H9 (cell line): ENCODE results near the gene TNFRSF21. TPM values are rescaled to one million over a fixed set of nuclear protein-coding genes. Genes with fewer than 3 reads are reported as not detected.
"Not testable (repeated sequence)": the region's sequence is repeated elsewhere in the genome, so short reads cannot be mapped to it uniquely, and the experiment has no call there.

ENCODE experiments used
- DNase-seq: peaks from one replicate; pipeline ENCODE4 v3.0.0-alpha.2; 2017
- H2AFZ ChIP-seq: one replicate; pipeline ENCODE4 v1.6.1; 2013; ENCODE audit warnings: mild to moderate bottlenecking, low read length, control low read depth, moderate library complexity
- H2AK5ac ChIP-seq: 2 replicates; pipeline ENCODE4 v1.6.1; 2013; ENCODE audit warnings: low read length, control low read depth, mixed read lengths; ENCODE audit not compliant: insufficient read length
- H2BK120ac ChIP-seq: one replicate; pipeline ENCODE4 v1.6.1; 2013; ENCODE audit warnings: low read depth, mild to moderate bottlenecking, low read length, control low read depth, inconsistent platforms; ENCODE audit not compliant: poor library complexity, severe bottlenecking
- H2BK12ac ChIP-seq: 2 replicates; pipeline ENCODE4 v1.6.1; 2013; ENCODE audit warnings: low read length, control low read depth, mixed read lengths, low read depth; ENCODE audit not compliant: insufficient read length
- H2BK15ac ChIP-seq: 2 replicates; pipeline ENCODE4 v1.6.1; 2013; ENCODE audit warnings: low read depth, low read length, control low read depth
- H2BK20ac ChIP-seq: one replicate; pipeline ENCODE4 v1.6.1; 2013; ENCODE audit warnings: low read depth, mild to moderate bottlenecking, low read length, control low read depth, inconsistent platforms; ENCODE audit not compliant: poor library complexity, severe bottlenecking
- H2BK5ac ChIP-seq: 2 replicates; pipeline ENCODE4 v1.6.1; 2013; ENCODE audit warnings: low read length, control low read depth, mixed read lengths; ENCODE audit not compliant: insufficient read length
- H3K14ac ChIP-seq: 2 replicates; pipeline ENCODE4 v1.6.1; 2013; ENCODE audit warnings: low read length, control low read depth; ENCODE audit not compliant: insufficient read depth
- H3K18ac ChIP-seq: 2 replicates; pipeline ENCODE4 v1.6.1; 2013; ENCODE audit warnings: low read depth, mild to moderate bottlenecking, mixed read lengths, low read length, control low read depth; ENCODE audit not compliant: insufficient read length
- H3K23ac ChIP-seq: 2 replicates; pipeline ENCODE4 v1.6.1; 2013; ENCODE audit warnings: low read length, control low read depth, mixed read lengths, low read depth; ENCODE audit not compliant: insufficient read length
- H3K23me2 ChIP-seq: 2 replicates; pipeline ENCODE4 v1.6.1; 2013; ENCODE audit warnings: low read depth, mild to moderate bottlenecking, mixed read lengths, low read length, control low read depth; ENCODE audit not compliant: insufficient read length, poor library complexity, severe bottlenecking
- H3K27ac ChIP-seq: 2 replicates; pipeline ENCODE4 v1.5.1; 2013; ENCODE audit warnings: low read length, control low read depth, mixed read lengths, low read depth; ENCODE audit not compliant: insufficient read length
- H3K27me3 ChIP-seq: 2 replicates; pipeline ENCODE4 v1.6.1; 2013; ENCODE audit warnings: low read length, control low read depth, inconsistent platforms; ENCODE audit not compliant: insufficient read depth
- H3K4ac ChIP-seq: 2 replicates; pipeline ENCODE4 v1.6.1; 2013; ENCODE audit warnings: low read depth, mild to moderate bottlenecking, control low read depth, inconsistent platforms, low read length, moderate library complexity
- H3K4me1 ChIP-seq: 2 replicates; pipeline ENCODE4 v1.6.1; 2013; ENCODE audit warnings: low read length, control low read depth, inconsistent platforms; ENCODE audit not compliant: insufficient read depth
- H3K4me2 ChIP-seq: 2 replicates; pipeline ENCODE4 v1.6.1; 2013; ENCODE audit warnings: low read length, control low read depth, mixed read lengths; ENCODE audit not compliant: insufficient read length, insufficient read depth
- H3K56ac ChIP-seq: 2 replicates; pipeline ENCODE4 v1.6.1; 2013; ENCODE audit warnings: low read depth, mild to moderate bottlenecking, mixed read lengths, low read length, control low read depth; ENCODE audit not compliant: insufficient read length
- H3K79me1 ChIP-seq: 2 replicates; pipeline ENCODE4 v1.6.1; 2013; ENCODE audit warnings: low read depth, mild to moderate bottlenecking, moderate library complexity, low read length, control low read depth, inconsistent platforms; ENCODE audit not compliant: insufficient read depth, poor library complexity, severe bottlenecking
- H3K79me2 ChIP-seq: 2 replicates; pipeline ENCODE4 v1.6.1; 2013; ENCODE audit warnings: low read length, control low read depth, inconsistent platforms; ENCODE audit not compliant: insufficient read depth
- H3K9ac ChIP-seq: 2 replicates; pipeline ENCODE4 v1.6.1; 2013; ENCODE audit warnings: low read length, control low read depth, mixed read lengths; ENCODE audit not compliant: insufficient read length; ENCODE audit errors: extremely low read depth
- H3K9me3 ChIP-seq: one replicate; pipeline ENCODE4 v1.6.1; 2013; ENCODE audit warnings: low read depth, low read length, inconsistent platforms; ENCODE audit not compliant: control insufficient read depth
- H3T11ph ChIP-seq: one replicate; pipeline ENCODE4 v1.6.1; 2013; ENCODE audit warnings: mild to moderate bottlenecking, low read length, control low read depth, inconsistent platforms
- H4K20me1 ChIP-seq: one replicate; pipeline ENCODE4 v1.6.1; 2013; ENCODE audit not compliant: control insufficient read depth, insufficient read length, insufficient read depth
- H4K5ac ChIP-seq: 2 replicates; pipeline ENCODE4 v1.6.1; 2013; ENCODE audit warnings: low read depth, mild to moderate bottlenecking, mixed read lengths, low read length, control low read depth; ENCODE audit not compliant: insufficient read length
- H4K8ac ChIP-seq: replicated peaks from 2 replicates; pipeline ENCODE4 v1.6.1; 2013; ENCODE audit warnings: low read length, control low read depth, mixed read lengths, low read depth; ENCODE audit not compliant: insufficient read length
- H4K91ac ChIP-seq: 2 replicates; pipeline ENCODE4 v1.6.1; 2013; ENCODE audit warnings: low read depth, mild to moderate bottlenecking, moderate library complexity, mixed read lengths, low read length, control low read depth; ENCODE audit not compliant: insufficient read length
- H3K27ac Mint-ChIP-seq, 3 experiments: 2 replicates in 2 of 3; 3 replicates in 1 of 3; pipeline ENCODE4 v1.8.0; 2020 to 2021; ENCODE audit warnings: mixed read lengths in 3 of 3, mild to moderate bottlenecking in 1 of 3, moderate library complexity in 1 of 3
- H3K27me3 Mint-ChIP-seq: 2 replicates; pipeline ENCODE4 v1.8.0; 2021; ENCODE audit warnings: low read depth, mild to moderate bottlenecking, moderate library complexity, mixed read lengths
- H3K36me3 Mint-ChIP-seq, 3 experiments: 2 replicates in 2 of 3; 3 replicates in 1 of 3; pipeline ENCODE4 v1.8.0; 2020 to 2021; ENCODE audit warnings: low read depth in 3 of 3, mixed read lengths in 3 of 3; ENCODE audit not compliant: insufficient read depth in 1 of 3
- H3K4me1 Mint-ChIP-seq, 2 experiments: 2 replicates each; pipeline ENCODE4 v1.8.0; 2020; ENCODE audit warnings: mixed read lengths in 2 of 2
- H3K4me3 Mint-ChIP-seq, 2 experiments: 2 replicates in 1 of 2; 3 replicates in 1 of 2; pipeline ENCODE4 v1.8.0; 2020 to 2021; ENCODE audit warnings: mild to moderate bottlenecking in 2 of 2, mixed read lengths in 2 of 2, moderate library complexity in 1 of 2
- H3K9me3 Mint-ChIP-seq, 2 experiments: 2 replicates in 1 of 2; 3 replicates in 1 of 2; pipeline ENCODE4 v1.8.0; 2020; ENCODE audit warnings: mild to moderate bottlenecking in 2 of 2, mixed read lengths in 2 of 2, moderate library complexity in 1 of 2
- WGBS: extraction: QIAGEN DNeasy Blood & Tissue Kit; methylation state at CpG from one replicate; pipeline ENCODE4 v1.1.7; 2013; ENCODE audit warnings: missing lambda C conversion rate, low lambda C conversion rate, mixed read lengths; ENCODE audit not compliant: insufficient read length; ENCODE audit errors: extremely low coverage; 5-methylcytosine and 5-hydroxymethylcytosine counted together
- total RNA-seq: library from RNA; stranded (reverse); gene quantifications from 2 replicates; pipeline ENCODE4 v1.2.1, GENCODE V29; 2021

The TNFRSF21 gene
- total RNA-seq, 1 experiment from 2014 or later = 39.1 TPM

DNA sequence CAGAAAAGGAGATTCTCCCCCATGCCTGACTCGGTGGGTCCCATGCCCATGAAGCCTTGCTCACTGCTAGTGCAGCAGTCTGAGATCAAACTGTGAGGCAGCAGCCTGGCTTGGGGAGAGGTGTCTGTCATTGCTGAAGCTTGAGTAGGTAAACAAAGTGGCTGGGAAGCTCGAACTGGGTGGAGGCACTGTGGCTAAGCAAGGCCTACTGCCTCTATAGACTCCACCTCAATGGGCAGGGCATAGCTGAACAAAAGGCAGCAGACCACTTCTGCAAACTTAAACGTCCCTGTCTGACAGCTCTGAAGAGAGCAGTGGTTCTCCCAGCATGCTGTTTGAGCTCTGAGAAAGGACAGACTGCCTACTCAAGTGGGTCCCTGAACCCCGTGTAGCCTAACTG lies 18.4 kb upstream of the TNFRSF21 start:
- peaks cover 12 to 24% of the 10 kb centered on the region in 2 experiments for H3K9me3 Mint-ChIP-seq
- not testable (repeated sequence) for H3K4me1 ChIP-seq, H4K91ac ChIP-seq, H3K9ac ChIP-seq, H2BK12ac ChIP-seq, H4K20me1 ChIP-seq, H3K27me3 ChIP-seq, H3K4ac ChIP-seq, H3K18ac ChIP-seq, H3K56ac ChIP-seq, H3K4me2 ChIP-seq, H2BK120ac ChIP-seq, H3K4me3 Mint-ChIP-seq, H2BK20ac ChIP-seq, H3K4me1 Mint-ChIP-seq, H4K5ac ChIP-seq, H3K27ac Mint-ChIP-seq, H3K23ac ChIP-seq, H2AFZ ChIP-seq, H3K23me2 ChIP-seq, H3K14ac ChIP-seq, H3K79me1 ChIP-seq, H3K36me3 Mint-ChIP-seq, H2BK5ac ChIP-seq, H4K8ac ChIP-seq, H2BK15ac ChIP-seq, H2AK5ac ChIP-seq, H3K27ac ChIP-seq, DNase-seq, H3K9me3 ChIP-seq, H3K79me2 ChIP-seq, H3T11ph ChIP-seq, H3K27me3 Mint-ChIP-seq
- no CpG with 5 or more reads among the region's 4 CpGs for WGBS
